Activated T-cell treated with anti-CD3 and anti-CD28 coated beads for 1 hour (primary cell): Measurements from ENCODE around the gene IL15.
"Not testable (repeated sequence)": the region's sequence is repeated elsewhere in the genome, so short reads cannot be mapped to it uniquely, and the experiment has no call there.

Experiments used
- DNase-seq: peaks from one replicate; pipeline ENCODE4 v3.0.0-alpha.2; 2020; ENCODE audit warnings: low read depth

IL15 gene

GRCh38 chr4:141647966-141648365 is 11.6 kb downstream of the IL15 start:
- DNase-seq = no peak

- no peak for DNase-seq
Observed at GRCh38 chr4:141652161-141652778, 15.9 kb downstream of the IL15 start.

- DNase-seq = no peak
Observed at GRCh38 chr4:141654098-141654497, 17.7 kb downstream of the IL15 start.

- no peak for DNase-seq
Observed at GRCh38 chr4:141656031-141656430, 19.6 kb downstream of the IL15 start.

- DNase-seq = no peak
Observed at GRCh38 chr4:141657550-141658250, 21.3 kb downstream of the IL15 start.

- DNase-seq = no peak
Observed at GRCh38 chr4:141658309-141658708, 21.9 kb downstream of the IL15 start.

- DNase-seq = no peak
Observed at GRCh38 chr4:141659539-141659938, 23.2 kb downstream of the IL15 start.

GRCh38 chr4:141660880-141661279 is 24.5 kb downstream of the IL15 start:
- DNase-seq = no peak

- no peak for DNase-seq
Observed at GRCh38 chr4:141668200-141668910, 32.0 kb downstream of the IL15 start.

- no peak for DNase-seq
Observed at GRCh38 chr4:141669501-141669900, 33.1 kb downstream of the IL15 start.

GRCh38 chr4:141675384-141675783 is 39.0 kb downstream of the IL15 start:
- no peak for DNase-seq

- DNase-seq = no peak
Observed at GRCh38 chr4:141676087-141676670, 39.8 kb downstream of the IL15 start.

GRCh38 chr4:141680060-141680459 is 43.7 kb downstream of the IL15 start:
- no peak for DNase-seq

GRCh38 chr4:141684785-141685184 is 48.4 kb downstream of the IL15 start:
- DNase-seq = no peak

- no peak for DNase-seq
Observed at GRCh38 chr4:141686146-141686775, 49.9 kb downstream of the IL15 start.

- DNase-seq = no peak
Observed at GRCh38 chr4:141686879-141687278, 50.5 kb downstream of the IL15 start.

- DNase-seq = not testable (repeated sequence)
Observed at GRCh38 chr4:141689726-141690296, 53.4 kb downstream of the IL15 start.

GRCh38 chr4:141691247-141691646 is 54.9 kb downstream of the IL15 start:
- DNase-seq = not testable (repeated sequence)

- DNase-seq = no peak
Observed at GRCh38 chr4:141692081-141692480, 55.7 kb downstream of the IL15 start.

- no peak for DNase-seq
Observed at GRCh38 chr4:141697116-141697515, 60.7 kb downstream of the IL15 start.

GRCh38 chr4:141702472-141703182 is 66.2 kb downstream of the IL15 start:
- no peak for DNase-seq
